ENCODE results near the gene TLCD2. TPM values are rescaled to one million over a fixed set of nuclear protein-coding genes. Genes with fewer than 3 reads are reported as not detected.

Gene TLCD2
- total and polyA plus RNA-seq, 2 of the 13 experiments (the other 11 are each of a cell fraction or from before 2014, with no cell fraction given): 0.90 to 1.1 TPM

DNA sequence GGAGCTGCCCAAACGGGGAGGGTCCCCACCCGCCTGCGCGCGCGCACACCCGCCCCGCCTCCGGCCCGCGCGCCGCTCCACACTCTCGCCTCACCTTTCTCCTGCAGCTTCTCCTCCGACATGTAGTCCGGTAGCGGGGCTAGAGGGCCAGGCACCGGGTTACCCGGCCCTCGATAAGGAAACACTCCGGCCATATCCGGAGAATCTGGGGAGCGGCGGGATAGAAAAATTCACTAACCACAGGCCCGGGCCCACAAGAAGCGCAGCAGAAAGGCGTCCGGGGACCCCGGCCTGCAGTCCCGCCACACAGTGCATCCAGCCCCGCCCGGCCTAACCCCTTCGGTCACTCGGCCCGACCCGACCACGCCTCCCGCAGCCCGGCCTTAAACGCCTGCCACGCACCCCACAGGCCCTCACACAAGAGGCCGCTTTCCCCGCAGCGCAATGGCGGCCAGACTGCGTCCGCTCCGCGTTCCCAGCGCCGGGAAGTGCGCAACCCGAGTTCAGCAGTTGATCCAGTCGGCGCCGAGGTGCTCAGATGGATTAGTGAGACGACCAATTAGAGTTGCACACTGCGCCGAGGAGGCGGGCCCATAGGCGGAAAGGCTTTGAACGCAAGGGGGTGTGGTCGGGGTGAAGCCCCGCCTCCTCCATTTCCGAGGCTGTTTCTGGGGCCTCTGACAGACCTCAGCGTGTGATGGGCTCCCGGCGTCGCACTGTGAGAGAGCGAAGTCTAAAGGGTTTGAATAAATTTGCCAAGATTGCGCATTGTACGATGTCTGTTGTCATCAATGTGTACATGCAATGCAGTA is 25.6 kb downstream of the TLCD2 start, which contains the start of gene PRPF8 (continued):
- TF ChIP-seq TMF1 (CRISPR knock-in tag; IDR thresholded peaks at IDR 0.05; ENCODE audit: low read depth): peak; percentile 61; the same call in 1 of the 2 replicates
- TF ChIP-seq PHB2 (IDR thresholded peaks at IDR 0.05; ENCODE audit: partially characterized antibody): no peak
- peak; percentile 81 for TF ChIP-seq PITX1 (CRISPR knock-in tag; IDR thresholded peaks at IDR 0.05)
- TF ChIP-seq FOXC1 (CRISPR knock-in tag; IDR thresholded peaks at IDR 0.05; ENCODE audit: borderline replicate concordance): peak; percentile 93
- no peak; the same call in 1 of the 2 replicates for TF ChIP-seq TCF7L2 (IDR thresholded peaks at IDR 0.05; ENCODE audit: low read depth, low read length)
- TF ChIP-seq ZNF577 (CRISPR knock-in tag; IDR thresholded peaks at IDR 0.05; ENCODE audit: borderline replicate concordance, low read depth): no peak
- TF ChIP-seq SMAD9 (CRISPR knock-in tag; IDR thresholded peaks at IDR 0.05): no peak
- no peak for TF ChIP-seq ZNF841 (CRISPR knock-in tag; IDR thresholded peaks at IDR 0.05; ENCODE audit: borderline replicate concordance)
- TF ChIP-seq PLRG1 (conservative IDR thresholded peaks at IDR 0.05): no peak
- peak; percentile 58 for TF ChIP-seq CEBPG (CRISPR knock-in tag; IDR thresholded peaks at IDR 0.05)
- TF ChIP-seq, protein P1, sequence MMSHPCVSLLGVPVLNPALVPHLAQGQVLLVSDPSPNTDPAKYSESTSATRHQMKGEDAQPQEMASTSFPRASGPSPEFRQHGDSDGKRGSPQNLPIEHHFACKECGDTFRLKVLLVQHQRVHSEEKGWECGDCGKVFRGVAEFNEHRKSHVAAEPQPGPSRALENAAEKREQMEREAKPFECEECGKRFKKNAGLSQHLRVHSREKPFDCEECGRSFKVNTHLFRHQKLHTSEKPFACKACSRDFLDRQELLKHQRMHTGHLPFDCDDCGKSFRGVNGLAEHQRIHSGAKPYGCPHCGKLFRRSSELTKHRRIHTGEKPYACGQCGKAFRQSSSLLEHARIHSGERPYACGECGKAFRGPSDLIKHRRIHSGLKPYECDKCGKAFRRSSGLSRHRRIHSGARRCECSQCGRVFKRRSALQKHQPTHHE (CRISPR knock-in tag; IDR thresholded peaks at IDR 0.05; ENCODE audit: borderline replicate concordance): no peak
- TF ChIP-seq ZNF562 (CRISPR knock-in tag; IDR thresholded peaks at IDR 0.05; ENCODE audit: borderline replicate concordance): no peak
- TF ChIP-seq, protein P2, sequence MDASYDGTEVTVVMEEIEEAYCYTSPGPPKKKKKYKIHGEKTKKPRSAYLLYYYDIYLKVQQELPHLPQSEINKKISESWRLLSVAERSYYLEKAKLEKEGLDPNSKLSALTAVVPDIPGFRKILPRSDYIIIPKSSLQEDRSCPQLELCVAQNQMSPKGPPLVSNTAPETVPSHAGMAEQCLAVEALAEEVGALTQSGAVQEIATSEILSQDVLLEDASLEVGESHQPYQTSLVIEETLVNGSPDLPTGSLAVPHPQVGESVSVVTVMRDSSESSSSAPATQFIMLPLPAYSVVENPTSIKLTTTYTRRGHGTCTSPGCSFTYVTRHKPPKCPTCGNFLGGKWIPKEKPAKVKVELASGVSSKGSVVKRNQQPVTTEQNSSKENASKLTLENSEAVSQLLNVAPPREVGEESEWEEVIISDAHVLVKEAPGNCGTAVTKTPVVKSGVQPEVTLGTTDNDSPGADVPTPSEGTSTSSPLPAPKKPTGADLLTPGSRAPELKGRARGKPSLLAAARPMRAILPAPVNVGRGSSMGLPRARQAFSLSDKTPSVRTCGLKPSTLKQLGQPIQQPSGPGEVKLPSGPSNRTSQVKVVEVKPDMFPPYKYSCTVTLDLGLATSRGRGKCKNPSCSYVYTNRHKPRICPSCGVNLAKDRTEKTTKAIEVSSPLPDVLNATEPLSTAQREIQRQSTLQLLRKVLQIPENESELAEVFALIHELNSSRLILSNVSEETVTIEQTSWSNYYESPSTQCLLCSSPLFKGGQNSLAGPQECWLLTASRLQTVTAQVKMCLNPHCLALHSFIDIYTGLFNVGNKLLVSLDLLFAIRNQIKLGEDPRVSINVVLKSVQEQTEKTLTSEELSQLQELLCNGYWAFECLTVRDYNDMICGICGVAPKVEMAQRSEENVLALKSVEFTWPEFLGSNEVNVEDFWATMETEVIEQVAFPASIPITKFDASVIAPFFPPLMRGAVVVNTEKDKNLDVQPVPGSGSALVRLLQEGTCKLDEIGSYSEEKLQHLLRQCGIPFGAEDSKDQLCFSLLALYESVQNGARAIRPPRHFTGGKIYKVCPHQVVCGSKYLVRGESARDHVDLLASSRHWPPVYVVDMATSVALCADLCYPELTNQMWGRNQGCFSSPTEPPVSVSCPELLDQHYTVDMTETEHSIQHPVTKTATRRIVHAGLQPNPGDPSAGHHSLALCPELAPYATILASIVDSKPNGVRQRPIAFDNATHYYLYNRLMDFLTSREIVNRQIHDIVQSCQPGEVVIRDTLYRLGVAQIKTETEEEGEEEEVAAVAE (CRISPR knock-in tag; IDR thresholded peaks at IDR 0.05; ENCODE audit: borderline replicate concordance): no peak
- peak; percentile 99 for TF ChIP-seq HOXA3 (CRISPR knock-in tag; IDR thresholded peaks at IDR 0.05)
- TF ChIP-seq, protein P3, sequence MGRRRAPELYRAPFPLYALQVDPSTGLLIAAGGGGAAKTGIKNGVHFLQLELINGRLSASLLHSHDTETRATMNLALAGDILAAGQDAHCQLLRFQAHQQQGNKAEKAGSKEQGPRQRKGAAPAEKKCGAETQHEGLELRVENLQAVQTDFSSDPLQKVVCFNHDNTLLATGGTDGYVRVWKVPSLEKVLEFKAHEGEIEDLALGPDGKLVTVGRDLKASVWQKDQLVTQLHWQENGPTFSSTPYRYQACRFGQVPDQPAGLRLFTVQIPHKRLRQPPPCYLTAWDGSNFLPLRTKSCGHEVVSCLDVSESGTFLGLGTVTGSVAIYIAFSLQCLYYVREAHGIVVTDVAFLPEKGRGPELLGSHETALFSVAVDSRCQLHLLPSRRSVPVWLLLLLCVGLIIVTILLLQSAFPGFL (CRISPR knock-in tag; IDR thresholded peaks at IDR 0.05): no peak
- no peak for TF ChIP-seq AKAP8 (CRISPR knock-in tag; IDR thresholded peaks at IDR 0.05)
- TF ChIP-seq ZNF629 (CRISPR knock-in tag; conservative IDR thresholded peaks at IDR 0.05): no peak
- no peak for TF ChIP-seq PRPF4 (IDR thresholded peaks at IDR 0.05; ENCODE audit: low read depth, low read length, poor library complexity, severe bottlenecking)
- TF ChIP-seq, protein P4, sequence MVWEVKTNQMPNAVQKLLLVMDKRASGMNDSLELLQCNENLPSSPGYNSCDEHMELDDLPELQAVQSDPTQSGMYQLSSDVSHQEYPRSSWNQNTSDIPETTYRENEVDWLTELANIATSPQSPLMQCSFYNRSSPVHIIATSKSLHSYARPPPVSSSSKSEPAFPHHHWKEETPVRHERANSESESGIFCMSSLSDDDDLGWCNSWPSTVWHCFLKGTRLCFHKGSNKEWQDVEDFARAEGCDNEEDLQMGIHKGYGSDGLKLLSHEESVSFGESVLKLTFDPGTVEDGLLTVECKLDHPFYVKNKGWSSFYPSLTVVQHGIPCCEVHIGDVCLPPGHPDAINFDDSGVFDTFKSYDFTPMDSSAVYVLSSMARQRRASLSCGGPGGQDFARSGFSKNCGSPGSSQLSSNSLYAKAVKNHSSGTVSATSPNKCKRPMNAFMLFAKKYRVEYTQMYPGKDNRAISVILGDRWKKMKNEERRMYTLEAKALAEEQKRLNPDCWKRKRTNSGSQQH (CRISPR knock-in tag; IDR thresholded peaks at IDR 0.05; ENCODE audit: low read depth): peak; percentile 81
- TF ChIP-seq SIX1 (CRISPR knock-in tag; IDR thresholded peaks at IDR 0.05; ENCODE audit: borderline replicate concordance): no peak
- TF ChIP-seq MIER3 (CRISPR knock-in tag; IDR thresholded peaks at IDR 0.05; ENCODE audit: borderline replicate concordance): peak; percentile 20; the same call in 1 of the 2 replicates

Data from HepG2 (cell line).